GM21381 (cell line): Measurements from ENCODE around the gene TECTA.

ENCODE experiments used
- ATAC-seq: cut with Tn5 transposase; IDR thresholded peaks from one replicate; pipeline ENCODE4 v1.9.1; 2021; ENCODE audit warnings: mild to moderate bottlenecking, moderate library complexity; ENCODE audit not compliant: unreplicated experiment

TECTA gene

DNA sequence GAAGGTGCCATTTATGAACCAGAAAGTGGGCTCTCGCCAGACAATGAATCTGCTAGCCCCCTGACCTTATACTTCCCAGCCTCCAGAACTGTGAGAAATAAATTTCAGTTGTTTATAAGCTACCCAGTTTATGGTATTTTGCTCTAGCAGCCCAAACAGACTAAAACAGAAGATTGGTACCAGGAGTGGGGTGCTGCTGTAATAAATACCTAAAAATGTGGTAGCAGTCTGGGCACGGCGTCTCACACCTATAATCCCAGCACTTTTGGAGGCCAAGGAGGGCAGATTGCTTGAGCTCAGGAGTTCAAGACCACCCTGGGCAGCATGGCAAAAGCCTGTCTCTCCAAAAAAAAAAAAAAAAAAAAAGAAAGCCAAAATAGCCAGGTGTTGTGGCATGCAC, 21.3 kb downstream of the TECTA start:
- ATAC-seq = no peak

DNA sequence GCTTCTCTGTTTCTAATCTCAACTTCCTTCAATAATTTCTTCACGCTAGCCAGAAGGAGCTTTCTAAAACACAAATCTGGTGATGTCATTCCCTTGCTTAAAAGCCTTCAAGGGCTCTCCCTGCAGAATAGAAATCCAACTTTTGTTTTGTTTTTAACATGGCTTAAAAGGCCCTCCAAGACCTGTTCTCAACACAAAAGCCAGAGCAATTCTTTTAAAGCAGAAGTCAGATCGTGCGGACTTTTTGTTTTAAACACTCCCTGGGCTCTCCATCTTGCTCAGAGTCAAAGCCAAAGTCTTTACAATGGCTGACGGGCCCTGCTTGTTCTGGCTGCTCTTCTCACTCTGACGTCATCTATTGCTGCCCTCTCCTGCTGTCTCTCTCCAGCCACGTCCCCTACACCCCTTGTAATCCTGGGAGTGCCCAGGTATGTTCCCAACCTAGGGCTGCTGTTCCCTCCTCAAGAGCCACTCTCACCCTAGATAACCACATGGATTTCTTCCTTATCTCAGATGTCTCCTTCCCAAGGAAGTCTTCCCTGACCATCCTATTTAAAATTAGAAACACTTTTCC, 22.5 kb downstream of the TECTA start:
- ATAC-seq = no peak

DNA sequence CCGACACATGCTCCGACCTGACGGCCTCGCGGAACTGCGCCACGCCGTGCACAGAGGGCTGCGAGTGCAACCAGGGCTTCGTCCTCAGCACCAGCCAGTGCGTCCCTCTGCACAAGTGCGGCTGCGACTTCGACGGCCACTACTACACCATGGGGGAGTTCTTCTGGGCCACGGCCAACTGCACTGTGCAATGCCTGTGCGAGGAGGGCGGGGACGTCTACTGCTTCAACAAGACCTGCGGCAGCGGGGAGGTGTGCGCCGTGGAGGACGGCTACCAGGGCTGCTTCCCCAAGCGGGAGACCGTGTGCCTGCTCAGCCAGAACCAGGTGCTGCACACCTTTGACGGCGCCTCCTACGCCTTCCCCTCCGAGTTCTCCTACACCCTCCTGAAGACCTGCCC, 26.8 kb downstream of the TECTA start:
- no peak for ATAC-seq

DNA sequence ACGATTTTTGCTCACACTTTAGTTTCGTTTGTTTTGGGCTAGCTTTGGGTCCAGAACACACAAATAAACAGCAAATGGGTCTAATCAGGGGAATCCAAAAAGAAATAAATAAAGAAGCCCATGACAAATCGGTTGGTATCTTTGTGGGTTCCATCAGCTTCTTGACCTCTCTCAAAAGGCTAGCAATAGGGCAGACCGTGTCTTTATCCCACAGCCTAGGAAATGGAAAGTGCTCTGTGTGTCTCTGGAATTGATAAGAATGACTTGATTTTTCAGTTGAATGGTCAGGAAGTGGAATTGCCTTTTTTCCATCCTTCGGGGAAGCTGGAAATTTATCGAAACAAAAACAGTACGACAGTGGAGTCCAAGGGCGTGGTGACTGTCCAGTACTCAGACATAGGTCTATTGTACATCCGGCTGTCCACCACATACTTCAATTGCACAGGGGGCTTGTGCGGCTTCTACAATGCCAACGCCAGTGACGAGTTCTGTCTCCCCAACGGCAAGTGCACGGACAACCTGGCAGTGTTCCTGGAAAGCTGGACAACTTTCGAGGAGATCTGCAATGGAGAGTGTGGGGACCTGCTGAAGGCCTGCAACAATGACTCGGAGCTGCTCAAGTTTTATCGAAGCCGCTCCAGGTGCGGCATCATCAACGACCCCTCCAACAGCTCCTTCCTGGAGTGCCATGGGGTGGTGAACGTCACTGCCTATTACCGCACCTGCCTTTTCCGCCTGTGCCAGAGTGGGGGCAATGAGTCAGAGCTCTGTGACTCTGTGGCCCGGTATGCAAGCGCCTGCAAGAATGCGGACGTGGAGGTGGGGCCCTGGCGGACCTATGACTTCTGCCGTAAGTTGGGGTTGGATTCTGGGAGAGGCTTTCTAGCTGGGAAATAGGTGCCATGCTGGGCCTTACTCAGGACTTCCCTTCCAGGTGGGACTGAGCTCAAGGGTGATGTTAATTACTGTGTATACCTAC, 28.6 kb downstream of the TECTA start:
- no peak for ATAC-seq

DNA sequence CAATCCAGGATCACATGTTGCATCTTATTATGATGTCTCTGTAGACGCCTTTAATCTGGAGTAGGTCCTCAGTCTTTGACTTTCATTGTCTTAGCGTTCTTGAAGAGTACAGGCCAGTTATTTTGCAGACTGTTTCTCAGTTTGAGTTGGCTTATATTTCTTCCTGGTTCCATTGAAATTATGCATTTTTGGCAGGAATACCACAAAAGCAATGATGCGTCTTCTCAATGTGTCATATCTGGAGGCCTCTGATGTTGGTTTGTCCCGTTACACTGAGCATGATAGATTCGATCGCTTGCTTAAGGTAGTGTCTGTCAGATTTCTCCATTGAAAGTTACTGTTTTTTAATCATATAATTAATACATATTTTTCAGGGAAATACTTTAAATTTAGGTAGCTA, 30.6 kb downstream of the TECTA start:
- no peak for ATAC-seq

DNA sequence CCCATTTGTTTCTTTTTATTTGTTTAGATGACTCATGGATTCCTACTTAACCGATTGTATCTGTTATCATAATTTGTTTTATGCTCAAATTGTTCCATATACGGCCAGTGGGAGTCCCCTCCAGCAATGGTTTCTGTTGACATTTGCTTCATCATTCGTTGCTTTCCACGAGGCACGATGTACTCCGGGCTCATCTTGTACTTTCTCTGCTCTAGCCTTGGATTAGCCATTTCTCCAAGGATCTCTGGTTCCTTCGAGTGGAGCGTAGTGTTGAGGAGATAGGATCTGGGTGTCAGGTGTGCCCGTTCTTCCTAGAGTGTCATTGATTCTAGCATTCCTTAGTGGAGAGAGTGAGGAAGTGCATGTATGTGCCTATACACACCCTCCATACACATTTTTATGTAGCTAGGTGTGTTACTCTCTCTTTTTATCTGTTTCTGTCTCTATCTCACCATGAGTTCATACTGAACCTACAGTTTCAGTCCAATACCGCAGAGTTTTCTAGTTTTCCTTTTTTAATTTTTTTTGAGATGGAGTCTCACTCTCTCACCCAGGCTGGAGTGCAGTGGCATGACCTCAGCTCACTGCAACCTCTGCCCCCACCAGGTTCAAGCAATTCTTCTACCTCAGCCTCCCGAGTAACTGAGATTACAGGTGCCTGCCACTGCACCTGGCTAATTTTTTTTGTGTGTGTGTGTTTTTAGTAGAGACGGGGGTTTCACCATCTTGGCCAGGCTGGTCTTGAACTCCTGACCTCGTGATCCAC, 31.4 kb downstream of the TECTA start:
- ATAC-seq = no peak

DNA sequence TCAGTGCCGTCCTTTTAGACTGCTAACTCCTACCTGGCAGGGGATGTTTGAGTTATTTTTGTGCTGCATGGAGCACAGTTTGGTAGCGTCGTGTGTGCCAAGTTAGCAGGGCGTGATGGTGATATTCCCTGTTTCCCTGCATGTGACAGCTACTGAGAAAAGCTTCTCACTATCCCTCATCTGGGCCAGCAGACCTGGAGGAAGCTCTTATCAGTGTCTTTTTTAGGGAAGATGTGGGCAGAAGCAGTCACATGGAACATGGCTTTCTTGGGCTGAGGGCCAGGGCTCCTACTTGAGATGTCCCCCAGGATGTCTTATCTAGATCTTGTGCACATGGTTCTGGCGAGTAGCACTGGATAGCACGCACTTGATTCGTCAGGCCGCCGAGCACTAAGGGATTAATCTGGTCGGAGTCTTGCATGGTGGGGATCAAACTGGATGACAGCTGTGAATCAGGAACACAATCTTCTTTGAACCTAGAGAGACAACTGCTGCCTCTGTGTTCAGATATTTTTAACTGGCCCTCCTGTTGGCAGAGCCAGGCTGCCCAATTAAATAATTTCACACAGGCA, 33.8 kb downstream of the TECTA start:
- ATAC-seq = no peak

DNA sequence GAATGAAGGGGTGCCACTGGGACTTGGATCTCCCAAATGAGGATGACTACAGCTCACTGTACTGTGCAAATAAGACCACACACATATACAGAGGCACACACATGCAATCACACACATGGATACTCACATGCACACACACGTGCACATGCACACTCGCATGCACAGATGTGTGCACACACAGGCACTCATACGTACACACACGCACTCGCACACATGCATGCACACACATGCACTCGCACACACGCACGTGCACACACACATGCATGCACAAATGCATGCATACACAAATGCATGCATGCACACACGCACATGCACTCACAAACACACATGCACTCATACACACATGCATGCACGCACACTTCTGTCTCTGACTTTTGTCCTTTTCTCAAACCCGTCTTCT, 36.0 kb downstream of the TECTA start:
- no peak for ATAC-seq

DNA sequence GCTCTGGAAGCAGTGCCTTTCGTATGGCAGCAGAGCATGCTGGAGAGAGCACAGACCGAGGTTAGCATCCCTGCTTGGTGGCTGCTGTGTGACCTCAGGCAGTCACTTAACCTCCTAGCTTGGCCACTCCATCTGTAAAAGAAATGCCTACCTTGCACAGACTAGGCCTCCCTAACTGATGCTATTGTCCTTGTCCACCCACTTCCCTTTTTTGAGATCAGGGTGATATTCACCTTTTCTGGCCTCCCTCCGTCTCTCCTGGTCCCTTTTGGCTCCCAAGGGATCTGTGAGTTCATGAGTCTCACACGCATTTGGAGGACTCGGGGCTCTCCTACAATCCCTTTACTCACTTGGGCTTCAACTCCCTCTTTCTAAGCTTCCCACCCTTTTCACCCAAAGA, 37.2 kb downstream of the TECTA start:
- ATAC-seq = no peak

DNA sequence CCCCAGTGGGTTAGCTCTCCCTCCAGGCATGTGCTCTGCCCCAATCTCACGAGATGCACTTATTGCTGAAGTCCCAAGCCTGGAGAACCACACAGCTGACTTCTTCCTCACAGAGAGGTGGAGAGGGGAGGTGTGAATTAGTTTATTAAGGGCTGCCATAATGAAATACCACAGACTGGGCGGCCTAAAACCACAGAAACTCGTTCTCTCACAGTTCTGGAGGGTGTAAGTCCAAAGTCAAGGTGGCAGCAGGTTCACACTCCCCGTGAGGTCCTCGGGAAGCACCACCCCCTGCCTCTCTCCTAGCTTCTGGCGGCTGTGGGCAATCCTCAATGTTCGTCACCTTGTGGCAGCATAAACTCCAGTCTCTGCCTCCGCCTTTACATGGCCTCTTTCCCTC, 39.3 kb downstream of the TECTA start:
- ATAC-seq = no peak

DNA sequence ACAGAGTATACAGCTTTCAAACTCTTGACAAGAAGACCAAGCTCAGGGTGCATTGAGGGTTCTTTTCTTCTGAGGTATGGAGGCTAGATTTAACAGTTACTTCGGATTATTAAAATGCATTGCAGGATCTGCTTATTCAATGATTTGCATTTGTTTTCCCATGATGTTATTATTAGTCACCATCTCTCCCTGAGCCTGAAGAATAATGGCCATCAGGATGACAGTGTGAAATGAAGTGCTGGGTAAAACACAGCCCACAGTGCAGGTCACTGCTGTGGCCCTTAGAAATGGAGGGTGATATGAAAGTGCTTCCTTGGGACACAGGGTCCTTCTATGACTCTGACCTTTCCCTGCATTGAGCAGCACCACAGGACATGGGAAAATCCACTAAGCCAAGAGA, 40.0 kb downstream of the TECTA start:
- no peak for ATAC-seq

DNA sequence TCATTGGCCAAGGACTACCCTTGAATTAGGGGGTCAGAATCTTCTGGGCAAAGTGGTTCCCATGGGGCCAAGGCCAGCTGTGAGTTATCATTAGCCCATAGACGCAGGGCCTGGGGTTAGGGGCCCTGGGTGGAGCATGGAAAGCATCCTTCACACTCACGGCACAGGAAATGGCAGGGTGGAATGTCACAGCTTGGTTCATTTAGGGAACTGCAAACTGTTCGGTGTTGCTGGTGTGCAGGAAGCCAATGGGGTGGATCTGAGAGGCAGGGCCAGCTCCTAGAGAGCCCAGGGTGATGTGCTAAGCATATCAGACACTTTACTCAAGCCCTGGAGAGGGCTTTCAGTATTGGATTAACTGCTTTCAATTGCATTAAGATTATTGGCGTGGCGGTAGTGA, 42.9 kb downstream of the TECTA start:
- ATAC-seq = no peak

DNA sequence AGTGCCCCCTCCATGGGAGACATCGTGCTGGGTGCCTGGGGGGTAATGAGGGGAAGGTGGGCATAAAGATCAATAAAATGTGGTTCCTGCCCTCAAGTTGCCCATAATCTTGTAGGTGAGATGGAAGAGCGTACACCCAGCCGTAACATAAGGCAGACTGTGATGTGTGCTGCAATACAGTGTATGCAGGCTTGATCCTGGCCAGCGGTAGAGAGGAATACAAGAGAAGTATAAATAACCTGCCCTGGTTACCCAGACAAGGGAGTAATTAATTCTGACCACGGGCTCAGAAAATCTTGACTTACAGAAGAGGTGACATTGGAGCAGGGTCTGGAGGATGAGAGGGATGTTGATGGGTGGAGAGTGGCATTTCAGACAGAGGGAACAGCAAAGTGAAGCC, 43.7 kb downstream of the TECTA start:
- ATAC-seq = no peak

DNA sequence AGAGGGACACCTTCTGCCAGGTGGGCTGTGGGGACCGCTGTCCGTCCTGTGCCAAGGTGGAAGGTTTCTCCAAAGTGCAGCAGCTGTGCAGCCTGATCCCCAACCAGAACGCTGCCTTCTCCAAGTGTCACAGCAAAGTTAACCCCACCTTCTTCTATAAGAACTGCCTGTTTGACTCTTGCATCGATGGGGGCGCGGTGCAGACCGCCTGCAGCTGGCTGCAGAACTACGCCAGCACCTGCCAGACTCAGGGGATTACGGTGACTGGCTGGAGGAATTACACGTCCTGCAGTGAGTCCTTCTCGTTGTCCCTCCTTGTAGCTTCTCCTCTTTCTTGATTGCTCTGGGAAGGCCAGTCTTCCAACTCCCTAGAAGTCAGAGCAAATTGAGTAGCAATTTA, 44.8 kb downstream of the TECTA start:
- ATAC-seq = no peak

DNA sequence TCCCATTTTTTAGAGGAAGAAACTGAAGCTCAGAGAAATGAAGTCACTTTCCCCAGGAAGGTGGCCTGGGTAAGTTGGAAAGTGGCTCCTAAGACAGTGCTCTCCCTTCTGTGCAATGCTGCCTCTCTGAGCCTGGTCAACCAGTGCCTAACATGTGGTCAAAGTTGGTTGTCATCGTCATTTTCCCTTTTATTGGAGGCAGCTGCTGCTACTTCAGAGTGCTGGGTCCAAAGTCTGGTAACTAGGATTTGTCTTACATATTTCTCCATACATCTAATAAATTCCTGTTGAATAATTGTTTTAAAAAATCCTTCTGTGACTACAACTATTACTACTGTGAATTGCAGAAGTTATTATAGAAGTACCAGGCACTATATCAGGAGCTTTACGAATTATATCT, 48.1 kb downstream of the TECTA start:
- no peak for ATAC-seq

DNA sequence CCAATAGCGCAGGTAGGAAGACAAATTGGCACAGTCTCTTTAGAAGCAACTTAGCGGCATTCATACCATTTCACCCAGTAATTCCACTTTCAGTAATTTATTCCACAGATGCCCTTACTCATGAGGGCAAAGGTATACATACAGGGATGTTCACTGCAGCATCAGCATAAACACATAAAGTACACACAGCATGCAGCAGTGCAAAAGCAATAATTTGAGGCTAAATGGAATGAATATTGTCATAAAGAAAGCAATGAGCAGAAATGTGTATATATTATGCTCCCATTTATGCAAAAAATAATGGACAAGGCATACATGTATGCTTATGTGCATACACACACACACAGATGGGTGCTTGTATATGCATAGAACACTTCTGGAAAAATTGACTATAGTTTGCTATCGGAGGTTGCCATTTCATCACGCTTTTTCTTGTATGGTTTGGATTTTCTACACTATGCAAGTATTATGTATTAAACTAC, 50.2 kb downstream of the TECTA start:
- ATAC-seq = no peak

DNA sequence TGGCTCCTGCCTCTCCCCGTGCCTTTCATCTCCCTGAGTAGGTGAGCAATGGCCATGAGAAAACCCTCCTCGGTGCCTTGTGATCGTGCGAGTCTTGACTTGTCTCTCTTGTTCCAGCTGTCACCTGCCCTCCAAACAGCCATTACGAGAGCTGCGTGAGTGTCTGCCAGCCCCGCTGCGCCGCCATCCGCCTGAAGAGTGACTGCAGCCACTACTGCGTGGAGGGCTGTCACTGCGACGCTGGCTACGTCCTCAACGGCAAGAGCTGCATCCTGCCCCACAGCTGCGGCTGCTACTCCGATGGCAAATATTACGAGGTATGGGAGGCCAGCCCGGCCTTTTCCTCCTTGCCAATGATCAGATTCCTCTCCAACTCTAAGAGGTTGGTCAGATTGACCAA, 51.7 kb downstream of the TECTA start:
- no peak for ATAC-seq

DNA sequence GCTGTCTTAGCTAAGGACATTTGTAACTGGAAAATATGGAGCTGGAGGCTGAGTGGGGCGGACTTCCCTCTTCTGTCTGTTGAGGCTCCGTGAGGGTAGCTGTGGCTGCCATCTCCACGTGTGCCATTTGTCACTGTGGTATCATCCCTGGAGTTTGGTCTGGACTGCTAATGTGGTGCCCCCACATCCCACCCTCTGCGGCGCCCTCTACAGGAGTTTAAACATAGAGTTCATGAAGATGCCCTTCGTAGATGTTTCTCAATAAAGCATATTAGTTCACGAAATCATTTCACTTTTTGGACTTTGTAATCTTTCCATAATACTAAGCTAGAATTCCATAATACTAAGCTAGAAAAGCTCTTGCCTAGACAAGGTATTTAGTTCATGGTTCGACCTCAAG, 52.4 kb downstream of the TECTA start:
- no peak for ATAC-seq

DNA sequence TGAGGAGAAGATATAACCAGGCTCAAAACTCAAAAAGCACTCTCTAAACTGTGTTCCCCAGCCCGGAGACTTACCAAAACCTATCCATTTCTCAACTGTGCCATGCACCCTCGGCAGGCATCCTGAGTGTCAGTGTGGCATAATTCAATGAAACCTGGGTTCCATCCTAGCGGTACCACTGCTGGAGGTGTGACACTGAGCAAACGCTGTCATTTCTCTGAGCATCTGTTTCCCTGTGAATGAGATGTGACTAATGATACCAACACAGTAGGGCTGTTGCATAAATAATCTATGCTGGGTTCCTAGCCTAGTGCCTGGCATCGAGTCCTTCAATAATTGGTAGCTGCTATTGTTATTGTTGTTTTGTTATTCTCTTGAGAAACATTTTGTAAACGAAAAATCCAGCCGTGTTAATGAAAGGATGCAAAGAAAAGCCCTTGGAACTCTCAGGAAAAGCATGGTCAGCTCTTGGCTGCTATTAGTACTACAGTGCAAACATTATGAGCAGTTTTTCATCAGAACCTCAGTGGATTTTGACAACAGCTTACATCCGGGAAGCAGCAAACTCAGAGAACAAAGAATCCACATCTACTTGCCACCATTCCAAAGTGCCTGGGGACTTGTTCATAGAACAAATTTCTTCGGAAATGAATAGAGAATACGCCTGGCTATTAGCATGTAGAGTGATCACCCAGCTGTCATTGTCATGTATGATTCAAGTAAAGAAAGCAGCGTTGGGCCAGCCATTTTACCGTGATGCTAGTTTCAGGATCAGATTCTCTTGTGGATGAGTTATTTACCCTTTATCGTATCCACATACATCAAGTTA, 53.7 kb downstream of the TECTA start:
- no peak for ATAC-seq

DNA sequence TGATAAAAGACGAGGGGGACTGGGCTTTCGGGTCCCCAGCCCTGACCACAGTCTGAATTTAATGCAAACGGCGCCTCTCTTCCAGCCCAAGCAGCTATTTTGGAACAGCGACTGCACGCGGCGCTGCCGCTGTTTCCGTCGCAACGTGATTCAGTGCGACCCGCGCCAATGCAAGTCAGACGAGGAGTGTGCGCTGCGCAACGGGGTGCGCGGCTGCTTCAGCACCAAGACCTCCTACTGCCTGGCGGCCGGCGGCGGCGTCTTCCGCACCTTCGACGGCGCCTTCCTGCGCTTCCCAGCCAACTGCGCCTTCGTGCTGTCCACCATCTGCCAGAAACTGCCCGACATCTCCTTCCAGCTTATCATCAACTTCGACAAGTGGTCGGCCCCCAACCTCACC, 56.7 kb downstream of the TECTA start:
- no peak for ATAC-seq
